Measurements from ENCODE around the gene SLC35F3. TPM values are rescaled to one million over a fixed set of nuclear protein-coding genes. Genes with fewer than 3 reads are reported as not detected.

The SLC35F3 gene
- total and polyA plus RNA-seq, 9 of the 15 experiments (the other 6 are each of a cell fraction or from before 2014, with no cell fraction given): 0.04 to 0.07 (median 0.04) TPM; not detected in 6

DNA sequence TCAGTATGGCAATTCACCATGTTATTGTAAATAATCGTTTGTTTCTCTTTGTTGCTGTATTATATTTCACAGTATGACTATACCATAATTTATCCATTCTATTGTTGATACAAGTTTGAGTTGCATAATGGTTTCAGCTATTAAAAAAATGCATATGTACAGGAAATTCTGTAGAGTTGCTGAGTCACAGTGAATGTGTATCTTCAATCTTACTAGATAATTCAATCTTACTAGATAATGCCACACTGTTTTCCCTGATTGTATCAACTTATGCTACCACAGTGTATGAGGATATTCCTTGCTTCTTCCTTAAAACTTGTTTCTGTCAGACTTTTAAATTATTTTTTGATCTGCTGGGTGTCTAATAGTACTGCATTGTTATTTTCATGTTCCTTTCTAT, 465.3 kb downstream of the SLC35F3 start (continued):
- TF ChIP-seq RFX1 (IDR thresholded peaks at IDR 0.05): no peak
- 0 out of 2 replicates have a peak, but pooled peaks have one; percentile 38 for TF ChIP-seq NFRKB (IDR thresholded peaks at IDR 0.05; ENCODE audit: low read depth)
- peak; percentile 48; the same call in 1 of the 2 replicates for TF ChIP-seq EP300 (IDR thresholded peaks at IDR 0.05; ENCODE audit: low read length)
- TF ChIP-seq TSC22D4 (tag; IDR thresholded peaks at IDR 0.05): no peak
- TF ChIP-seq, protein P1, sequence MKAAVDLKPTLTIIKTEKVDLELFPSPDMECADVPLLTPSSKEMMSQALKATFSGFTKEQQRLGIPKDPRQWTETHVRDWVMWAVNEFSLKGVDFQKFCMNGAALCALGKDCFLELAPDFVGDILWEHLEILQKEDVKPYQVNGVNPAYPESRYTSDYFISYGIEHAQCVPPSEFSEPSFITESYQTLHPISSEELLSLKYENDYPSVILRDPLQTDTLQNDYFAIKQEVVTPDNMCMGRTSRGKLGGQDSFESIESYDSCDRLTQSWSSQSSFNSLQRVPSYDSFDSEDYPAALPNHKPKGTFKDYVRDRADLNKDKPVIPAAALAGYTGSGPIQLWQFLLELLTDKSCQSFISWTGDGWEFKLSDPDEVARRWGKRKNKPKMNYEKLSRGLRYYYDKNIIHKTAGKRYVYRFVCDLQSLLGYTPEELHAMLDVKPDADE (conservative IDR thresholded peaks at IDR 0.05; ENCODE audit: control insufficient read depth, low read depth, low read length): no peak
- TF ChIP-seq CHCHD3 (CRISPR knock-in tag; IDR thresholded peaks at IDR 0.05): no peak
- TF ChIP-seq RCOR1 (IDR thresholded peaks at IDR 0.05; ENCODE audit: borderline replicate concordance in 1 of 2, low read depth in 2 of 2, low read length in 2 of 2): peak in 1 of 2 experiments; percentile 40; a peak in 1 of 4 replicates
- TF ChIP-seq ZNF146 (CRISPR knock-in tag; IDR thresholded peaks at IDR 0.05; ENCODE audit: unreplicated experiment): no peak
- TF ChIP-seq, protein P2, sequence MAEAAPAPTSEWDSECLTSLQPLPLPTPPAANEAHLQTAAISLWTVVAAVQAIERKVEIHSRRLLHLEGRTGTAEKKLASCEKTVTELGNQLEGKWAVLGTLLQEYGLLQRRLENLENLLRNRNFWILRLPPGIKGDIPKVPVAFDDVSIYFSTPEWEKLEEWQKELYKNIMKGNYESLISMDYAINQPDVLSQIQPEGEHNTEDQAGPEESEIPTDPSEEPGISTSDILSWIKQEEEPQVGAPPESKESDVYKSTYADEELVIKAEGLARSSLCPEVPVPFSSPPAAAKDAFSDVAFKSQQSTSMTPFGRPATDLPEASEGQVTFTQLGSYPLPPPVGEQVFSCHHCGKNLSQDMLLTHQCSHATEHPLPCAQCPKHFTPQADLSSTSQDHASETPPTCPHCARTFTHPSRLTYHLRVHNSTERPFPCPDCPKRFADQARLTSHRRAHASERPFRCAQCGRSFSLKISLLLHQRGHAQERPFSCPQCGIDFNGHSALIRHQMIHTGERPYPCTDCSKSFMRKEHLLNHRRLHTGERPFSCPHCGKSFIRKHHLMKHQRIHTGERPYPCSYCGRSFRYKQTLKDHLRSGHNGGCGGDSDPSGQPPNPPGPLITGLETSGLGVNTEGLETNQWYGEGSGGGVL (CRISPR knock-in tag; IDR thresholded peaks at IDR 0.05): no peak
- peak; percentile 47; the same call in 1 of the 2 replicates for TF ChIP-seq SMARCC2 (IDR thresholded peaks at IDR 0.05; ENCODE audit: low read depth)
- TF ChIP-seq KDM1A (IDR thresholded peaks at IDR 0.05): peak in 1 of 2 experiments; percentile 13; a peak in 1 of 4 replicates
- 0 out of 2 replicates have a peak, but pooled peaks have one; percentile 15 for TF ChIP-seq GABPA (tag; conservative IDR thresholded peaks at IDR 0.05; ENCODE audit: low read depth)
- TF ChIP-seq CHD4 (IDR thresholded peaks at IDR 0.05; ENCODE audit: insufficient read depth, insufficient replicate concordance, low read depth, low read length, poor library complexity, severe bottlenecking): no peak
- no peak for TF ChIP-seq GTF2F1 (IDR thresholded peaks at IDR 0.05; ENCODE audit: low read depth, low read length)
- 0 out of 2 replicates have a peak, but pooled peaks have one; percentile 16 for TF ChIP-seq CBFA2T3 (IDR thresholded peaks at IDR 0.05)
- TF ChIP-seq MAFF (IDR thresholded peaks at IDR 0.05; ENCODE audit: low read length): peak; percentile 87
- TF ChIP-seq EP400 (IDR thresholded peaks at IDR 0.05): peak; percentile 48
- no peak for TF ChIP-seq SUPT5H (IDR thresholded peaks at IDR 0.05)
- TF ChIP-seq, protein P3, sequence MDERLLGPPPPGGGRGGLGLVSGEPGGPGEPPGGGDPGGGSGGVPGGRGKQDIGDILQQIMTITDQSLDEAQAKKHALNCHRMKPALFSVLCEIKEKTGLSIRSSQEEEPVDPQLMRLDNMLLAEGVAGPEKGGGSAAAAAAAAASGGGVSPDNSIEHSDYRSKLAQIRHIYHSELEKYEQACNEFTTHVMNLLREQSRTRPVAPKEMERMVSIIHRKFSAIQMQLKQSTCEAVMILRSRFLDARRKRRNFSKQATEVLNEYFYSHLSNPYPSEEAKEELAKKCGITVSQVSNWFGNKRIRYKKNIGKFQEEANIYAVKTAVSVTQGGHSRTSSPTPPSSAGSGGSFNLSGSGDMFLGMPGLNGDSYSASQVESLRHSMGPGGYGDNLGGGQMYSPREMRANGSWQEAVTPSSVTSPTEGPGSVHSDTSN (CRISPR knock-in tag; IDR thresholded peaks at IDR 0.05; ENCODE audit: low read depth): no peak
- TF ChIP-seq, protein P3 (tag; conservative IDR thresholded peaks at IDR 0.05; ENCODE audit: low read depth): 0 out of 2 replicates have a peak, but pooled peaks have one; percentile 6
- no peak for TF ChIP-seq ZNF23 (CRISPR knock-in tag; IDR thresholded peaks at IDR 0.05)
- TF ChIP-seq NBN (IDR thresholded peaks at IDR 0.05; ENCODE audit: low read depth): no peak
- no peak for TF ChIP-seq SIN3A (IDR thresholded peaks at IDR 0.05; ENCODE audit: borderline replicate concordance in 2 of 2, control insufficient read depth in 1 of 2, low read depth in 2 of 2, low read length in 2 of 2)
- TF ChIP-seq MYC (IDR thresholded peaks at IDR 0.05; ENCODE audit: low read depth, low read length): no peak
- TF ChIP-seq MYC (CRISPR knock-in tag; IDR thresholded peaks at IDR 0.05; ENCODE audit: borderline replicate concordance, low read depth): no peak

Measured in K562 (cell line).